Colon (tissue), 2 donors: ENCODE data around the gene FUNDC2.

Experiments used
- FAIRE-seq: peaks from 2 replicates; lab custom pipeline; 2012; peaks lifted over from hg19 to GRCh38; lab: Jason Lieb, UNC
- donor health status: control.
- donor health status: control.

FUNDC2 gene

DNA sequence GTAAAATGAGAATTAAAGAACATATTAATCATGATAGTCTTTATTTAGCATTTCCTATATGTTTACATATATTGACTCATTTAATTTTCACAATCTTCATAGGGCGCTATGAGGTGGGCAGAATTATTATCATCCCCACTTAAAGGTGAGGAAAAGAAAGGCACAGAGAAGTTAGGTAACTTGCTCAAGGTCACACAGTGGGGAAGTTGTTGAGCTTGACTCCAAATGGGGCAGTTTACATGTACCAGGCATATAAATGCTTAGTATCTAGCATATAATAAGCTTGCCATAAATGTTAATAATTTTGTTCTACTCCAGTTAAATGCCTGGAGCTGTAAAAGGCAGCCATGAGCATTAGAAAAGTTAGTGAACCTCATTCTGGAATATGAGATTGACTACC, 42.8 kb downstream of the FUNDC2 start:
- FAIRE-seq: no peak

- no peak for FAIRE-seq
These were observed 43.4 kb downstream of the FUNDC2 start for GRCh38 chrX:155070038-155070437.

DNA sequence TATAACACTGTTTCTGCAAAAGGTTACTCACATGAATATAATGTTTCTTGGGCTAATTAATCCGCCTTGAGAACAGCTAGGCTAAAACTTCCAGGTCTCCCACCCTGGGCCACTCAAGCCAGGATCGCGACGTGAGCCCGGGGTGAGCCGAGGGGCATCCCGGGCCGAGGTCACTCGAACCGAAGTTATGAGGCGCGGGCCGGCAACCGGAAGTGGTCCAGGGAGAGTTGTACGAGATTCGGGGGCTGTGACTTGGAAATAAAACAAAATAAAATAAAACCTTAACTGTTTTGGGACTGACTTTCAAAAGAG, 44.0 kb downstream of the FUNDC2 start:
- no peak for FAIRE-seq

DNA sequence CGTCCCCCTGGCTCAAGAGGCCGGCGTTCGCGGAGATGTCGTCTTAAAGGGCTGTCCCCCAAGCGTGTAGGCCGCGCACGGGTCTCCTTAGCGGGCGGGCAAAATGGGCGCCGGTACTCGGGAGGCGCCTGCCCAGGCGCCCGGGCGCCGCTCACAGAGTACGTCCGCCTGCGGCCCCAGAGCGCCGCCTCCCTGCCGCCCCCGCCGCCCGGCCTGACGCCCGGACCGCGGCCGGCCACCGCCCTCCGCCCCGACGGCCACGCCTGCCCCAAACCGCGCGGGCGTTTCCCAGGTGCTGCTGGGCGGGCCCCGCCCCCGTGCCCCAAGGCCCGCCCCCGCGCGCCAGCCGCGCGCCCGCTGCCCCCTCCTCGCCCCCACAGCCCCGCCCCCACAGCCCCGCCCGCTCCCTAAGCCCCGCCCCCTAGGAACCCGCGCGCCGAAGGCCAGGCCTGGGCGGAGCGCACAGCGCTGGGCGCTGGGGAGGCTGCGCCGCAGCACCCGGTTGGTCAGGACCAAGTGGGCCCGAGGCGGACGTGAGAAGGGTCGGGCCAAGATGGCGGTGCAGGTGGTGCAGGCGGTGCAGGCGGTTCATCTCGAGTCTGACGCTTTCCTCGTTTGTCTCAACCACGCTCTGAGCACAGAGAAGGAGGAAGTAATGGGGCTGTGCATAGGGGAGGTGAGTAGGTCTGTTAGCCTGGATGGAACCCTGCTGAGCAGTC, 44.5 kb downstream of the FUNDC2 start, which contains the start of the genes BRCC3, CMC4 and MTCP1:
Gene BRCC3, plus strand, starts transcription at position 534 of the 719 bp plus-strand sequence. Its CDS starts 20 bp downstream, at position 554.
Gene CMC4, minus strand, starts transcription at position 162 of the 719 bp plus-strand sequence. CDS start 7,113 bp downstream, outside the sequence.
Gene MTCP1, minus strand, starts transcription at position 162 of the 719 bp plus-strand sequence. CDS start 5,126 bp downstream, outside the sequence.
- no peak for FAIRE-seq

DNA sequence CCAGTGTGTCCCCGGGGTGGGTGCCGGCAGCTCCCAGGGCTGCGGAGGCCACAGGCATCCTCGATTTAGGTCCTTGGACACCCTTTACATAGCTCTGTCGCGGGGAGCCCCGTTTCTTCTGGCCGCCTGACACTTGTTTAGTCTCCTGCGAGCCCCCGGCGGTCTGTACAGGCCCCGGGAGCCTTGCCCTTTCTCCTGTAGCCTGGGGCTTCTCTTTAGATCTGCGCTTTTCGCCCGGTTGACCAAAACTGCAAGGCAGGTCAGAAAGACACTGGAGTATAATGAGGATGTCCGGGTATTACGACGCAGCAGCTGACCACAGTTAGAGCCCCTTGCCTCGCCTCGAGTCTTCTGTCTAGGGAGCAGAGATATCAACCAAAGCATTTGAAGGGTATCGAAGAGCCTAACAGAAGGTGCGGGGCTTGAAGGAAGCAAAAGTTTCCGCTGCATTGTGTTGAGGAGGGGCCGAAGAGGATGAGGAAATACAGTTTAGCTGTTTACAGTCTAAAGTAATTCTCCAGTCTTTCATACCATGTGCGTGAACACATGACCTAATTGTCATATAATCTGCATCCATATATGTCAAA, 45.1 kb downstream of the FUNDC2 start:
- no peak for FAIRE-seq

DNA sequence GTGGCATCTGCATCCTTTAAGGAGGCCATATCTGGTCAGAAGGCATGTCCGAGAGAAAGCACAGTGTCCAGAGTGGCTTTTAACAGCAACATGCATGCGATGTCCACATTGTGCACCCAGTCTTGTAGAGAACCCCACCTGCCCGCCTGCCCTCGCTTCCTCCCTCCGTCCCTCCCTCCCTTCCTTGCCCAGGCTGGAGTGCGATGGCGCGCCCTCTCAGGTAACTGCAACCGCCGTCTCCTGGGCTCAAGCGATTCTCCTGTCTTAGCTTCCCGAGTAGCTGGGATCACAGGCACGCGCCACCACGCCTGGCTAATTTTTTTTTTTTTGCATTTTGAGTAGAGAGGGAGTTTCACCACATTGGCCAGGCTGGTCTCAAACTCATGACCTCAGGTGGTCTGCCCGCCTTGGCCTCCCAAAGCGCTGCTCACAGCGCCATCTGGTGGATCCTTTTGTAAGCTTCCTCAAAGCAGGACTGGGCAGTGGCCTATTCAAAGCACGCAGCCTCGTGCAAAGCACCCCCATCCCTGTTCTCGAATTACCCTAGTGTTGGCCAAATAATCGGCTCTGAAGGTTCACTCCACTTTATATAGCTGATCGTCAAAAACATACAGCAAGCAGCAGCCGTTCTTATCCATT, 59.7 kb downstream of the FUNDC2 start:
- FAIRE-seq: no peak

DNA sequence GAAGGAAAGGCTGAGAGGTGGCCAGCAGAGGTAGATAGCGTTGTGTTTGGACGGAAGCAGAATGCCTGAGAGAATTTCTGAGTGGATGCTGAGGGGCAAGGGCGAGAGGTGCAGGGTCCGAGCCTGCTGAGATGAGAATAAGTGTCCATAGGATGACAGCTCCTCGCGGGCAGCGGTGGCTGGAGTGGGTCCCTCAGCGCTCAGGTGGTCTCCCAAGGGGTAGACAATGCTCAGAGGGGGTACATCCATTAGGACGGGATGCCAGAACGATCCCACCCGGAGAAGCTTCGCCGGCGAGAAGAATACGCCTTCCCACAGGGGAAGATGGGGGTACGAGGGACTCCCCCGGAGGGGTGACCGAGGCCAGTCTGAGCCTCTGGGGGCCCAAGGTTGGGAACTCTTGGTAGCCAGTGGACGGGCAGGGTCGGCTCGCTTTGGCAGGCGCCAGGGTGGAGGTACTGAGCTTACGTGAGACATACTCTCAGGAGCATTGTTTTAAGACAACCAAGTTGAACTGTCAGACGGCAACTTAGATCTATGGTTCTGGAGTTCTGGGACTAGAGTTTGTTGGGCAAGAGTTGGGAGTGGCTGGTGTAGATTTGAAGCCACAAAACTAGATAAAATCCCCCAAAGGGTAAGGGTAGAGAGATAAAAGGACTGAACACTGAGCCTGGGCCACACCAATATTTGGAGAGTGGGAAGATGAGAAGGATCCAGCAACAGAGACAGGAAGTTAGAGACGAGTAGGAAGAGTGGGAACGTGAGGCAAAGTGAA, 60.5 kb downstream of the FUNDC2 start:
- no peak for FAIRE-seq

DNA sequence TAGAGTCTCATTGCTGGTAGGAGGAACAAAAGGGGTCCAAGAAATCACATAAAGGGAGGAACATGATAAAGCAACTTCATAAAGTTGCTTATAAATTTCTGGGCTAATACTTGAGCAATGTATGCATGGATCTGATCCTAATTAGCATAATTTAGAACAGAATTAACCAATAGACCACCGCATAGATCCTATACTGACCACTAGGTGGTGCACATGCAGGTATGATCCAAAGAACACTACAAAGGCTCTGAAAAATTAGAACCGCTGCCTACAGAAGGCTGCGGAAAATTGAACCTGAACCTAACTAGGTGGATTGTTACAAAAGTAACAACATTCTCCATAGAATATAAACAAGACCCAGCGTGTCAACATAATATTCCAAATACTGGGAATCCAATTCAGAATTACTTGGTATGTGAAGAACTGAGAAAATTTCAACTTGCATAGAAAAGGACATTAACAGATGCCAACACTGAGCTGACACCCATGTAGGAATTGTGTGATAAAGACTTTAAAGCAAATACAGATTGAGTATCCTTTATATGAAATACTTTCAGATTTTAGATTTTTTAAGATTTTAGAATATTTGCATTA, 67.9 kb downstream of the FUNDC2 start:
- no peak for FAIRE-seq

- no peak for FAIRE-seq
These were observed 79.3 kb downstream of the FUNDC2 start for GRCh38 chrX:155105919-155106318.

- peak; percentile 51 for FAIRE-seq
These were observed 81.8 kb downstream of the FUNDC2 start for GRCh38 chrX:155108427-155108826.
